Measurements from ENCODE around the gene NTM. TPM values are rescaled to one million over a fixed set of nuclear protein-coding genes. Genes with fewer than 3 reads are reported as not detected.

The NTM gene
- total RNA-seq, 1 experiment from 2014 or later: 16.4 TPM

- no peaks in the 10 kb centered on the region for H3K27me3 Mint-ChIP-seq (ENCODE audit: low read depth)
- ChIA-PET POLR2A (no interaction called here), CTCF (interaction anchor here (0.8 to 1.8 kb wide), 5 partner anchors 21 to 404 kb away, joined by 3 to 8 read pairs (median 4); no protein-coding TSS in a partner anchor)
- H3K4me3 Mint-ChIP-seq: no peak overlapping the region
- ATAC-seq: no peak
- no peaks in the 10 kb centered on the region for H3K36me3 Mint-ChIP-seq
- peaks cover 58% of the 10 kb centered on the region for H3K4me1 Mint-ChIP-seq
- H3K9me3 Mint-ChIP-seq: no peaks in the 10 kb centered on the region
- no peak overlapping the region for H3K27ac Mint-ChIP-seq
- no peak for TF ChIP-seq MAX (CRISPR knock-in tag; IDR thresholded peaks at IDR 0.05)
- no peak for TF ChIP-seq ZNF281 (CRISPR knock-in tag; IDR thresholded peaks at IDR 0.05)
- TF ChIP-seq NR1H2 (CRISPR knock-in tag; IDR thresholded peaks at IDR 0.05): no peak
- no peak for TF ChIP-seq CTCF (IDR thresholded peaks at IDR 0.05)
- TF ChIP-seq ZNF423 (CRISPR knock-in tag; IDR thresholded peaks at IDR 0.05): no peak
- no peak for DNase-seq (ENCODE audit: low spot score)
Measured at GRCh38 chr11:131468565-131468964, 98.2 kb downstream of the NTM start.

GRCh38 chr11:131470216-131470925 lies 100.0 kb downstream of the NTM start:
- Mint-ChIP-seq H3K9me3 (no peaks in the 10 kb centered on the region), H3K4me1 (peaks cover 42% of the 10 kb centered on the region), H3K27ac (no peak overlapping the region), H3K36me3 (no peaks in the 10 kb centered on the region), H3K4me3 (no peak overlapping the region), H3K27me3 (ENCODE audit: low read depth) (no peaks in the 10 kb centered on the region)
- POLR2A ChIA-PET: interaction anchor here (0.7 kb wide), 1 partner anchor 53 kb away, joined by 3 read pairs; no protein-coding TSS in a partner anchor
- ATAC-seq: no peak
- CTCF ChIA-PET: interaction anchor here (0.5 to 1.9 kb wide), 4 partner anchors 11 to 406 kb away, joined by 3 to 9 read pairs (median 5); no protein-coding TSS in a partner anchor
- no peak for DNase-seq (ENCODE audit: low spot score)
- TF ChIP-seq STAT6 (CRISPR knock-in tag; conservative IDR thresholded peaks at IDR 0.05; ENCODE audit: low read depth): no peak
- TF ChIP-seq, protein P1, sequence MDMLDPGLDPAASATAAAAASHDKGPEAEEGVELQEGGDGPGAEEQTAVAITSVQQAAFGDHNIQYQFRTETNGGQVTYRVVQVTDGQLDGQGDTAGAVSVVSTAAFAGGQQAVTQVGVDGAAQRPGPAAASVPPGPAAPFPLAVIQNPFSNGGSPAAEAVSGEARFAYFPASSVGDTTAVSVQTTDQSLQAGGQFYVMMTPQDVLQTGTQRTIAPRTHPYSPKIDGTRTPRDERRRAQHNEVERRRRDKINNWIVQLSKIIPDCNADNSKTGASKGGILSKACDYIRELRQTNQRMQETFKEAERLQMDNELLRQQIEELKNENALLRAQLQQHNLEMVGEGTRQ (CRISPR knock-in tag; IDR thresholded peaks at IDR 0.05): no peak
- TF ChIP-seq, protein P2, sequence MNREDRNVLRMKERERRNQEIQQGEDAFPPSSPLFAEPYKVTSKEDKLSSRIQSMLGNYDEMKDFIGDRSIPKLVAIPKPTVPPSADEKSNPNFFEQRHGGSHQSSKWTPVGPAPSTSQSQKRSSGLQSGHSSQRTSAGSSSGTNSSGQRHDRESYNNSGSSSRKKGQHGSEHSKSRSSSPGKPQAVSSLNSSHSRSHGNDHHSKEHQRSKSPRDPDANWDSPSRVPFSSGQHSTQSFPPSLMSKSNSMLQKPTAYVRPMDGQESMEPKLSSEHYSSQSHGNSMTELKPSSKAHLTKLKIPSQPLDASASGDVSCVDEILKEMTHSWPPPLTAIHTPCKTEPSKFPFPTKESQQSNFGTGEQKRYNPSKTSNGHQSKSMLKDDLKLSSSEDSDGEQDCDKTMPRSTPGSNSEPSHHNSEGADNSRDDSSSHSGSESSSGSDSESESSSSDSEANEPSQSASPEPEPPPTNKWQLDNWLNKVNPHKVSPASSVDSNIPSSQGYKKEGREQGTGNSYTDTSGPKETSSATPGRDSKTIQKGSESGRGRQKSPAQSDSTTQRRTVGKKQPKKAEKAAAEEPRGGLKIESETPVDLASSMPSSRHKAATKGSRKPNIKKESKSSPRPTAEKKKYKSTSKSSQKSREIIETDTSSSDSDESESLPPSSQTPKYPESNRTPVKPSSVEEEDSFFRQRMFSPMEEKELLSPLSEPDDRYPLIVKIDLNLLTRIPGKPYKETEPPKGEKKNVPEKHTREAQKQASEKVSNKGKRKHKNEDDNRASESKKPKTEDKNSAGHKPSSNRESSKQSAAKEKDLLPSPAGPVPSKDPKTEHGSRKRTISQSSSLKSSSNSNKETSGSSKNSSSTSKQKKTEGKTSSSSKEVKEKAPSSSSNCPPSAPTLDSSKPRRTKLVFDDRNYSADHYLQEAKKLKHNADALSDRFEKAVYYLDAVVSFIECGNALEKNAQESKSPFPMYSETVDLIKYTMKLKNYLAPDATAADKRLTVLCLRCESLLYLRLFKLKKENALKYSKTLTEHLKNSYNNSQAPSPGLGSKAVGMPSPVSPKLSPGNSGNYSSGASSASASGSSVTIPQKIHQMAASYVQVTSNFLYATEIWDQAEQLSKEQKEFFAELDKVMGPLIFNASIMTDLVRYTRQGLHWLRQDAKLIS (CRISPR knock-in tag; IDR thresholded peaks at IDR 0.05; ENCODE audit: borderline replicate concordance): no peak
- no peak for TF ChIP-seq ZNF317 (CRISPR knock-in tag; IDR thresholded peaks at IDR 0.05; ENCODE audit: borderline replicate concordance, low read depth)
- no peak for TF ChIP-seq TCF7 (CRISPR knock-in tag; IDR thresholded peaks at IDR 0.05; ENCODE audit: low read depth)
- TF ChIP-seq, protein P3, sequence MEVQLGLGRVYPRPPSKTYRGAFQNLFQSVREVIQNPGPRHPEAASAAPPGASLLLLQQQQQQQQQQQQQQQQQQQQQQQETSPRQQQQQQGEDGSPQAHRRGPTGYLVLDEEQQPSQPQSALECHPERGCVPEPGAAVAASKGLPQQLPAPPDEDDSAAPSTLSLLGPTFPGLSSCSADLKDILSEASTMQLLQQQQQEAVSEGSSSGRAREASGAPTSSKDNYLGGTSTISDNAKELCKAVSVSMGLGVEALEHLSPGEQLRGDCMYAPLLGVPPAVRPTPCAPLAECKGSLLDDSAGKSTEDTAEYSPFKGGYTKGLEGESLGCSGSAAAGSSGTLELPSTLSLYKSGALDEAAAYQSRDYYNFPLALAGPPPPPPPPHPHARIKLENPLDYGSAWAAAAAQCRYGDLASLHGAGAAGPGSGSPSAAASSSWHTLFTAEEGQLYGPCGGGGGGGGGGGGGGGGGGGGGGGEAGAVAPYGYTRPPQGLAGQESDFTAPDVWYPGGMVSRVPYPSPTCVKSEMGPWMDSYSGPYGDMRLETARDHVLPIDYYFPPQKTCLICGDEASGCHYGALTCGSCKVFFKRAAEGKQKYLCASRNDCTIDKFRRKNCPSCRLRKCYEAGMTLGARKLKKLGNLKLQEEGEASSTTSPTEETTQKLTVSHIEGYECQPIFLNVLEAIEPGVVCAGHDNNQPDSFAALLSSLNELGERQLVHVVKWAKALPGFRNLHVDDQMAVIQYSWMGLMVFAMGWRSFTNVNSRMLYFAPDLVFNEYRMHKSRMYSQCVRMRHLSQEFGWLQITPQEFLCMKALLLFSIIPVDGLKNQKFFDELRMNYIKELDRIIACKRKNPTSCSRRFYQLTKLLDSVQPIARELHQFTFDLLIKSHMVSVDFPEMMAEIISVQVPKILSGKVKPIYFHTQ (CRISPR knock-in tag; IDR thresholded peaks at IDR 0.05): no peak
- no peak for TF ChIP-seq ZNF671 (CRISPR knock-in tag; IDR thresholded peaks at IDR 0.05)
- TF ChIP-seq MXD4 (CRISPR knock-in tag; IDR thresholded peaks at IDR 0.05; ENCODE audit: borderline replicate concordance): no peak
- TF ChIP-seq E2F1 (CRISPR knock-in tag; IDR thresholded peaks at IDR 0.05): no peak
- no peak for TF ChIP-seq JUN (CRISPR knock-in tag; IDR thresholded peaks at IDR 0.05)
